SU-DHL-6 (cell line): ENCODE results near the gene RMND5B.
"Not testable (repeated sequence)": the region's sequence is repeated elsewhere in the genome, so short reads cannot be mapped to it uniquely, and the experiment has no call there.

ENCODE experiments used
- H2AFZ ChIP-seq: fragments of 200-600 bp; sonication (generic); 2 replicates; pipeline ENCODE4 v1.6.1; 2014; ENCODE audit warnings: low read depth, mild to moderate bottlenecking, moderate library complexity, mixed read lengths, antibody characterized with exemption, low read length; ENCODE audit not compliant: severe bottlenecking
- H3F3A ChIP-seq: fragments of 200-600 bp; shearing (Covaris generic); 2 replicates; pipeline ENCODE4 v1.6.0; 2016; ENCODE audit warnings: antibody characterized with exemption, mild to moderate bottlenecking; ENCODE audit not compliant: insufficient read depth
- H3K27ac ChIP-seq: fragments of 200-600 bp; sonication (generic); 2 replicates; pipeline ENCODE4 v1.5.1; 2016; ENCODE audit warnings: low read depth, mild to moderate bottlenecking, low read length, moderate library complexity, mixed read lengths
- H3K27me3 ChIP-seq: fragments of 200-600 bp; sonication (generic), shearing (Covaris generic); 2 replicates; pipeline ENCODE4 v1.6.0; 2014; ENCODE audit warnings: mild to moderate bottlenecking, low read length
- H3K36me3 ChIP-seq: fragments of 200-600 bp; sonication (generic); 2 replicates; pipeline ENCODE4 v1.6.1; 2014; ENCODE audit warnings: mild to moderate bottlenecking, low read length, mixed read lengths
- H3K4me2 ChIP-seq: fragments of 300-600, 200-600 bp; shearing (Covaris generic), sonication (generic); 2 replicates; pipeline ENCODE4 v1.6.0; 2014; ENCODE audit warnings: low read length, low read depth, mild to moderate bottlenecking; ENCODE audit not compliant: poor library complexity, severe bottlenecking
- H3K4me3 ChIP-seq: fragments of 200-600 bp; sonication (generic); 2 replicates; pipeline ENCODE4 v1.5.1; 2014; ENCODE audit warnings: antibody characterized with exemption, low read length, mild to moderate bottlenecking, mixed read lengths; ENCODE audit not compliant: insufficient read depth, poor library complexity, severe bottlenecking
- H3K79me2 ChIP-seq: fragments of 200-600 bp; sonication (generic); 2 replicates; pipeline ENCODE4 v1.6.1; 2014; ENCODE audit warnings: mild to moderate bottlenecking, low read length, moderate library complexity; ENCODE audit not compliant: insufficient read depth
- H3K9ac ChIP-seq: fragments of 200-600 bp; sonication (generic); 2 replicates; pipeline ENCODE4 v1.7.0; 2014; ENCODE audit warnings: mild to moderate bottlenecking, low read length
- H3K9me2 ChIP-seq: fragments of 200-600 bp; sonication (generic); replicated peaks from 2 replicates; pipeline ENCODE4 v1.6.1; 2014; ENCODE audit warnings: low read length; ENCODE audit not compliant: insufficient read depth
- H3K9me3 ChIP-seq: fragments of 200-600 bp; sonication (generic); 2 replicates; pipeline ENCODE4 v1.6.1; 2014; ENCODE audit warnings: low read length, mixed read lengths; ENCODE audit not compliant: insufficient read depth
- H4K20me1 ChIP-seq: fragments of 200-600 bp; sonication (generic); 2 replicates; pipeline ENCODE4 v1.6.1; 2014; ENCODE audit warnings: low read depth, mild to moderate bottlenecking, antibody characterized with exemption, low read length, moderate library complexity, mixed read lengths
- EZH2phosphoT487 ChIP-seq: fragments of 200-600 bp; sonication (generic), shearing (Covaris generic); conservative IDR thresholded peaks from 2 replicates; pipeline ENCODE4 v1.6.1; 2018; ENCODE audit warnings: mild to moderate bottlenecking, antibody characterized with exemption, low read length, moderate library complexity, mixed read lengths
- TF ChIP-seq, protein P1 (sequence below): fragments of 200-600 bp; sonication (generic); IDR thresholded peaks from one replicate; pipeline ENCODE4 v1.5.1; 2017; ENCODE audit warnings: antibody characterized with exemption, mild to moderate bottlenecking, low read length, moderate library complexity; ENCODE audit not compliant: insufficient read depth, poor library complexity, severe bottlenecking

Gene RMND5B

DNA sequence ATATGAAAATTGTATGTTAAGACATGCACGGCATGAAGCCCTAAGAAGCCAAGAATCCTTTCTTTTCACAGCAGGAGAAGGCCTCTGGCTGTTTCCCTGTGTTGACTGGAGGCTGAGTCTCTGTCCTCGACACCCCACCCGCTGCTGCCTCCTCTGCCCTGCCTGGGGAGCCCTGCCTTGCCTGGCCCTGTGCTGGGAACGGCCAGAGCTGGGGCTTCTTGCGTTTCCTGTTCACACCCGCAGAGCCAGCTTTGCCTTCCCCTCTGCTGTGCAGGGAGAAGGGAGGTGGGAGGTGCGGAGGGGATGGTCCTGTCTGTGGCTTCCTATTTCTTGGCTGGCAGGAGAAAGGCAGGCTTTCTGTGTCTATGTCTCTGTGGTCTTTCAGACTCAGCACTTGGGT lies 63.2 kb downstream of the RMND5B start:
- Histone ChIP-seq H3K9me2 (no peaks in the 10 kb centered on the region), H3K36me3 (no peaks in the 10 kb centered on the region), H3K9ac (no peak overlapping the region), H2AFZ (no peak overlapping the region), H3K4me3 (no peak overlapping the region), H3K27ac (no peak overlapping the region), H3K9me3 (no peaks in the 10 kb centered on the region), H3K27me3 (no peaks in the 10 kb centered on the region), H3K79me2 (no peaks in the 10 kb centered on the region), H3F3A (no peaks in the 10 kb centered on the region), H3K4me2 (no peak overlapping the region), H4K20me1 (no peaks in the 10 kb centered on the region)
- TF ChIP-seq, protein P1, sequence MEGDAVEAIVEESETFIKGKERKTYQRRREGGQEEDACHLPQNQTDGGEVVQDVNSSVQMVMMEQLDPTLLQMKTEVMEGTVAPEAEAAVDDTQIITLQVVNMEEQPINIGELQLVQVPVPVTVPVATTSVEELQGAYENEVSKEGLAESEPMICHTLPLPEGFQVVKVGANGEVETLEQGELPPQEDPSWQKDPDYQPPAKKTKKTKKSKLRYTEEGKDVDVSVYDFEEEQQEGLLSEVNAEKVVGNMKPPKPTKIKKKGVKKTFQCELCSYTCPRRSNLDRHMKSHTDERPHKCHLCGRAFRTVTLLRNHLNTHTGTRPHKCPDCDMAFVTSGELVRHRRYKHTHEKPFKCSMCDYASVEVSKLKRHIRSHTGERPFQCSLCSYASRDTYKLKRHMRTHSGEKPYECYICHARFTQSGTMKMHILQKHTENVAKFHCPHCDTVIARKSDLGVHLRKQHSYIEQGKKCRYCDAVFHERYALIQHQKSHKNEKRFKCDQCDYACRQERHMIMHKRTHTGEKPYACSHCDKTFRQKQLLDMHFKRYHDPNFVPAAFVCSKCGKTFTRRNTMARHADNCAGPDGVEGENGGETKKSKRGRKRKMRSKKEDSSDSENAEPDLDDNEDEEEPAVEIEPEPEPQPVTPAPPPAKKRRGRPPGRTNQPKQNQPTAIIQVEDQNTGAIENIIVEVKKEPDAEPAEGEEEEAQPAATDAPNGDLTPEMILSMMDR, result no peak
- TF ChIP-seq EZH2phosphoT487, result no peak

DNA sequence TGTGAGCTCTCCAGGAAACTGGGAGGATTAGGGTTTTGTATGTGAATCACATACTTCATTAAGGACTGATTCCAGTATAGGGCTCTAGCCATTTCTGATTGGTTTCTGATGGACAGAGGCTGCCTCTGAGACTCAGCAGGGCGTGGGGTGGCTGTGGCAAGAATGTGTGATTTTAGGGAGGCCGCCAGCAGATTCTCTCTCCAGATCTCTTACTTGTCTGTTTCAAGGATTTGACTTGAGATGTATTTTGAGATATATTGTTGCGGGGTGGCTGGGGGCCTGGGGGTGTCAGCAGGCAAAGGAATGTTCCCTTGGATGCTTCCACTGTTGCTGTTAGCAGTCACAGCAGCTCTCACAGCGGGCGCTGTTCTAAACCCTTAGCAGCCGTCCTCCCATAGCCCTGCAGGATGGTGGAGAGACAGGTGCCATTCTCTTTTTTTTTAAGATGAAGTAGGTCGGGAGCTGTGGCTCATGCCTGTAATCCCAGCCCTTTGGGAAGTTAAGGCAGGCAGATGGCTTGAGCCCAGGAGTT lies 65.5 kb downstream of the RMND5B start:
- H3K27ac ChIP-seq, result no peak overlapping the region
- H3K9me3 ChIP-seq, result no peaks in the 10 kb centered on the region
- H3K9ac ChIP-seq, result no peak overlapping the region
- H2AFZ ChIP-seq, result no peak overlapping the region
- no peaks in the 10 kb centered on the region for H4K20me1 ChIP-seq
- no peaks in the 10 kb centered on the region for H3K36me3 ChIP-seq
- no peak overlapping the region for H3K4me3 ChIP-seq
- no peaks in the 10 kb centered on the region for H3K79me2 ChIP-seq
- H3K4me2 ChIP-seq, result no peak overlapping the region
- H3K27me3 ChIP-seq, result no peaks in the 10 kb centered on the region
- no peaks in the 10 kb centered on the region for H3F3A ChIP-seq
- no peaks in the 10 kb centered on the region for H3K9me2 ChIP-seq
- no peak for TF ChIP-seq EZH2phosphoT487
- TF ChIP-seq, protein P1, result no peak

DNA sequence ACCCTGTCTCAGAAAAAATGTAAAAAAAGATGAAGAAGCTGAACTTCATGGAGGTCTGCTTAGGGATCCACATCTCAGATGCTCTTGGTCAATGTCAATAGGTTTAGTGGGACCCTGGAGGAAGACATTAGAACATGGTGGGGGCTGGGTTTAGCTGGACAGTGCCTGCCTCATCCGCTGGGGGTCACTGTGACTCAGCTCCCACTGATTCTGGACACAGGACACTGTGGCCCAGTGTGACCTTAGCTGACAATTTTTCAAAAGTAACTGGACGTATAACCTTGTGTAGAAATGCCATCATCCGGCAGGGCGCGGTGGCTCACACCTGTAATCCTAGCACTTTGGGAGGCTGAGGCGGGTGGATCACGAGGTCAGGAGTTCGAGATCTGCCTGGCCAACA lies 66.2 kb downstream of the RMND5B start:
- no peaks in the 10 kb centered on the region for H3K79me2 ChIP-seq
- H3K36me3 ChIP-seq, result no peaks in the 10 kb centered on the region
- H3K9ac ChIP-seq, result no peak overlapping the region

DNA sequence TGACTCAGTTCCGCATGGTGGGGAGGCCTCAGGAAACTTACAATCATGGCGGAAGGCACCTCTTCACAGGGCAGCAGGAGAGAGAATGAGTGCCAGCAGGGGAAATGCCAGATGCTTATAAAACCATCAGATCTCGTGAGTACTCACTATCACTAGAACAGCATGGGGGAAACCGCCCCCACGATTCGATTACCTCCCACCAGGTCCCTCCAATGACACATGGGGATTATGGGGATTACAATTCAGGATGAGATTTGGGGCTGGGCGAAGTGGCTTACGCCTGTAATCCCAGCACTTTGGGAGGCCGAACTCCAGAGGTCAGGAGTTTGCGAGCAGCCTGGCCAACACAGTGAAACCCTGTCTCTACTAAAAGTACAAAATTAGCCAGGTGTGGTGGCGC lies 67.3 kb downstream of the RMND5B start:
- not testable (repeated sequence) for H3K9ac ChIP-seq, H4K20me1 ChIP-seq, H3K9me3 ChIP-seq, H3K27ac ChIP-seq, H3F3A ChIP-seq, H3K9me2 ChIP-seq, H2AFZ ChIP-seq, H3K27me3 ChIP-seq, H3K4me2 ChIP-seq, H3K36me3 ChIP-seq, H3K4me3 ChIP-seq, H3K79me2 ChIP-seq

More for the DNA sequence above, 66.2 kb downstream of the RMND5B start:
- TF ChIP-seq, protein P1, result peak; percentile 18
- TF ChIP-seq EZH2phosphoT487, result no peak
- no peaks in the 10 kb centered on the region for H3F3A ChIP-seq
- no peak overlapping the region for H3K4me3 ChIP-seq
- H3K4me2 ChIP-seq, result no peak overlapping the region
- H3K9me2 ChIP-seq, result no peaks in the 10 kb centered on the region
- no peaks in the 10 kb centered on the region for H4K20me1 ChIP-seq
- no peaks in the 10 kb centered on the region for H3K9me3 ChIP-seq
- H3K27me3 ChIP-seq, result no peaks in the 10 kb centered on the region
- no peak overlapping the region for H2AFZ ChIP-seq
- H3K27ac ChIP-seq, result no peak overlapping the region
